NCI-H2029 (cell line): ENCODE measurements around the gene SLC38A9.
"Not testable (repeated sequence)": the region's sequence is repeated elsewhere in the genome, so short reads cannot be mapped to it uniquely, and the experiment has no call there.

ENCODE experiments used
- DNase-seq: peaks from one replicate; lab custom pipeline; 2025; lab: John Stamatoyannopoulos, UW

The SLC38A9 gene

GRCh38 chr5:55610542-55610941 is 101.6 kb downstream of the SLC38A9 start:
- DNase-seq, result no peak

GRCh38 chr5:55609413-55609812 is 102.7 kb downstream of the SLC38A9 start:
- no peak for DNase-seq

GRCh38 chr5:55608595-55609349 is 103.4 kb downstream of the SLC38A9 start:
- no peak for DNase-seq

GRCh38 chr5:55607309-55607708 is 104.8 kb downstream of the SLC38A9 start:
- not testable (repeated sequence) for DNase-seq

- DNase-seq, result no peak
Observed at GRCh38 chr5:55604611-55605067, 107.5 kb downstream of the SLC38A9 start.

- DNase-seq, result no peak
Observed at GRCh38 chr5:55603922-55604321, 108.2 kb downstream of the SLC38A9 start.

GRCh38 chr5:55601628-55602027 is 110.5 kb downstream of the SLC38A9 start:
- no peak for DNase-seq

- DNase-seq, result no peak
Observed at GRCh38 chr5:55601204-55601618, 110.9 kb downstream of the SLC38A9 start.

- DNase-seq, result no peak
Observed at GRCh38 chr5:55600497-55601203, 111.5 kb downstream of the SLC38A9 start.

- DNase-seq, result no peak
Observed at GRCh38 chr5:55600086-55600485, 112.0 kb downstream of the SLC38A9 start.

- no peak for DNase-seq
Observed at GRCh38 chr5:55599148-55600050, 112.7 kb downstream of the SLC38A9 start.

- DNase-seq, result no peak
Observed at GRCh38 chr5:55597014-55597981, 114.8 kb downstream of the SLC38A9 start.

- no peak for DNase-seq
Observed at GRCh38 chr5:55594671-55595070, 117.5 kb downstream of the SLC38A9 start.

GRCh38 chr5:55593115-55593472 is 119.0 kb downstream of the SLC38A9 start:
- no peak for DNase-seq

GRCh38 chr5:55592388-55593114 is 119.6 kb downstream of the SLC38A9 start:
- DNase-seq, result no peak

- no peak for DNase-seq
Observed at GRCh38 chr5:55591686-55592085, 120.4 kb downstream of the SLC38A9 start.

- DNase-seq, result no peak
Observed at GRCh38 chr5:55585206-55585610, 126.9 kb downstream of the SLC38A9 start.

GRCh38 chr5:55584398-55585205 is 127.5 kb downstream of the SLC38A9 start:
- no peak for DNase-seq

GRCh38 chr5:55583578-55583977 is 128.5 kb downstream of the SLC38A9 start:
- DNase-seq, result no peak

- no peak for DNase-seq
Observed at GRCh38 chr5:55582256-55582655, 129.9 kb downstream of the SLC38A9 start.
